GM18951 (cell line): ENCODE results near the gene SETD1B.

Experiments used
- POLR2A ChIP-seq: IDR thresholded peaks from 4 replicates; pipeline ENCODE4 v1.6.1; 2011; ENCODE audit warnings: mild to moderate bottlenecking; ENCODE audit not compliant: insufficient read length, insufficient read depth; ENCODE audit errors: extremely low read depth
- in situ Hi-C: fragments of 300-500 bp; cut with MboI; formaldehyde crosslinking; loops from one replicate; pipeline ENCODE4 v1.12.0; 2022; ENCODE audit warnings: low sequenced_read_pairs, mixed read lengths, inconsistent platforms; ENCODE audit not compliant: unreplicated experiment

SETD1B gene

DNA sequence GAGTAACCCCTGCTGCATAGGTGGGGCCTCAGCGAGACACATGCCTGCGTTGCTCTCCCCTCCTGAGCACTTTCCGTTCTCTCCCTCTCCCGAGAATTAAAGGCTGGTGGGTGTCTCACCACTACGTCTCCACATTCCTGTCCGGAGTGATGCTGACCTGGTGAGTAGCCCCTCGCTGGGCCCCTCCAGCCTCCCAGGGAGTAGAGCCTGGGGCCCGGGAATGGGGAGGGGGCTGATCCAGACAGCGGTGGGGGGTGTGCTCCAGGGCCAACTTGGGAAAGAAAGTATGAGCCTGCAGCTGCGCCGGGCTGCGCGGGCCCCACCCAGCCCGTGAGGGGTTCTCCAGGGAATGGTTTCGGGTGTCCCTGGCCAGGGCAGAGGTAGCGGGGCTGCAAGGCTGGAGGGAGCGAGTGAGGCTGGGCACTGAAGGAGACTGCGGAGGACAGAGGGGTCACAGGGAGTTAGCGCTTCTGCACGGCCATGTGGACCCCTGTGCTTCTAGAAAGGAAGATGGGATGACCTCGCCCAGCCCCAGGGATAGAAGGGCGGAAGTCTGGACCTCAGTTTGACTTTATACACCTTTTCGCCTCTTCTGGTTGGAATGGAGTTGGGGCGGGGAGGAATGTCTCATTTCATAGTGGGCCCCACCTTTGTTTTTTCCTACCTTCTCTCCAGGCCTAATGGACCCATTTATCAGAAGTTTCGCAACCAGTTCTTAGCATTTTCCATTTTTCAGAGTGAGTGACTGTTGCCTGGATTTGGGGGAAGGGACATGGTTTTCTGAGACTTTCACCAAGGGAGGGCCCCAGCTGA lies 32.8 kb upstream of the SETD1B start:
- in situ Hi-C loops = no loop called here
- TF ChIP-seq POLR2A = no peak

DNA sequence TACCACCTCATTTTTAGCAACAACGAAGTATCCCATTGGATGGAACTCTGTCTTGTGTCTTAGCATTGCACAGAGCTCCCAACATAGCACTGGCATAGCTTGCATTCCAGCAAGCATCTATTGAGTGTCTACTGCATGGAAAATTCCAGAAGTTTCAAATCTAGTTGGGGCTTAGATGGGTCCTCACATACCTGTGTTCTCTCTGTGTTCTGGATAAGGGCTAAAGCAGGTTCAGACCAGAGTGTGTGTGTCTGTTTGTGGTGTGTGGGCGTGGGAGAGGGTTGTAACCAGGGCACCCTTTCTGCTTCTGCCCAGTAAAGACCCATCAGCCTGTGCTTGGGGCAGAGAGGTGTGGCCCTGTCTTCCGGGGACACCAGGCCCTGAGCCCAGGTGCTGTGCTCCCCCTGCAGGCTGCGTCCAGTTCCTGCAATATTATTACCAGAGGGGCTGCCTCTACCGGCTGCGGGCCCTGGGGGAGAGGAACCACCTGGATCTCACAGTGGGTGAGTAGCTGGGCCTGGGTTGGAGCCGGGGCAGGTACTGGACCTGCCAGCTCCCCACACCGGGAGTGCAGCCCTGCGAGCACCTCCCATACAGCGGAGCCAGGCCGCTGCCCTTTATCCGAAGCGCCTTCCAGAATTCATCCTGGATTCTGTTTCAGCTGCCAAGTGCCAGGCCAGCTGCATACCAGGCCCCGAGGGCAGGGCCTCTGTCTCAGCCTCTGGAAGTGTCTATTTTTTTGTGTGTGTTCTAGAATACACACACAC lies 30.6 kb upstream of the SETD1B start:
- in situ Hi-C loops = no loop called here
- TF ChIP-seq POLR2A = no peak

DNA sequence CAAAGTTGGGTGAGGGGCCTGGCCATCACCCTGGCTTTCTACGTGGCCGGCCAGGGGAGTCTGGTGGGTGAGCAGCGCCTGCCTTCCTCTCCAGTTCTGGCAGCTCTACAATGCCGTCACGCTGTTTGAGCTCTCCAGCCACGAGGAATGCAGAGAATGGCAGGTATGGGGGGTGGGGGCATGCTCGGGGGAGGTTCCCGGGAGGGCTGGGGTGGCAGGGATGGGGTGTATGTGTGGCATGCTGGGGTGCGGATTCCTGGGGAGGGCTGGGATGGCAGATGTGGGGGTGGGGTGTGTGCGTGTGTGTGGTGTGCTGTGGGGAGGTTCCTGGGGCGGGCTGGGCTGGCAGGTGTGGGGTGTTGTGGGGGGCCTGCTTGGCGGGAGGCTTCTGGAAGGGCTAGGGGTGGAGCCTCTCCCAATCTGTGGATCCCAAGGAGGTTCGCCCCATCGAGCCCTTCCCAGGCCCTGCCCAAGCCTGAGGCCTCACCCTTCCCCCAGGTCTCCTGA lies 28.8 kb upstream of the SETD1B start:
- TF ChIP-seq POLR2A = no peak
- in situ Hi-C loops = no loop called here

DNA sequence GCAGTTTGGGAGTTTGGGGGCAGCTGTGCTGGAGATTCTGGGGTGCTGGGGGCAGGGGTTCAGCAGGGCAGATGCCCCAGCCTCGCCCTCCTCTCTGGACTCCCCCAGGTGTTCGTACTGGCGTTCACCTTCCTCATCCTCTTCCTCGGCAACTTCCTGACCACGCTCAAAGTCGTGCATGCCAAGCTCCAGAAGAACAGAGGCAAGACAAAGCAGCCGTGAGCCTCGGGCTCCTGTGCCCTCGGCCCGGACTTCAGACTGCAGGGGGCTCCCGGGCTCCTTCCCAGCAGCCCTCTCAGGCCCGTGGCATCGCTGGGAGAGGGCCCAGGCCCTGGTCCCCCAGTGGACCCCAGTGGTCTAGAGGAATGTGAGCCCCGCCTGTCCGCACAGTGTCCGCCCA lies 28.3 kb upstream of the SETD1B start:
- in situ Hi-C loops = no loop called here

DNA sequence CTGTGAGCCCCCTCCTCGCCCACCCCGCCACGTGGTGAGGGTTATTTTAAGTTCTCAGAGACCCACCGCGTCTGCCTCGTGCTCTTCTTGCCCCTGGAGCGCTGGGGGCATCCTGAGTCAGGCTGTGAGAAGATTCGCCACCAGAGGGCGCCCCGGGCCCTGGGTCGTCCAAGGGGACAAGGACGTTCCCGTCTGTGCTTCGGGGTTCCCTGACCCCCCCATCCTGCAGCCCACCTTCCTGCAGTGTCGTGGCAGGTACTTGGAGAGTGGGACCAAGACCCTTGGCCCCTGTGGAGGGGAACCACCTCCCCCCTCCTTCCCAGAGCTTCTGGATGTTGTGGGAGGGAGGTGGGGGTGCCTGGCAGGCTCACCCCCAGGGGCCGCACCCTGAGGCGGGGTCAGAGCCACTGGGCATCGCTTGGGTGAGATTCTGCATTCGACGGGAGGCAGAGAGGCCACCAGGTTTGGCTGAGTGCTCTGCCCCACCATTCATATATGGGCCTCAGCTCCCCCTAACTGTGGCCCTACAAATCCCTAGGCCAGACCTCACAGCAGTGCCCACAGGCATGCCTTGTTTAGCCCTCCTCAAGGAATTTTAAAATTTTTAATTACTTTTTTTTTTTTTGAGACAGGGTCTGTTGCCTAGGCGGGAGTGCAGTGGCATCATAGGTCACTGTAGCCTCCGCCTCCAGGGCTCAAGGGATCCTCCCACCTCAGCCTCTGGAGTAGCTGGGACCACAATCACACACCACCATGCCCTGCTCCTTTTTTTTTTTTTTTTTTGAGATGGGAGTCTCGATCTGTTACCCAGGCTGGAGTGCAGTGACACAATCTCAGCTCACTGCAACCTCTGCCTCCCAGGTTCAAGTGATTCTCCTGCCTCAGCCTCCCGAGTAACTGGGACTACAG lies 27.4 kb upstream of the SETD1B start:
- TF ChIP-seq POLR2A = no peak
- in situ Hi-C loops = no loop called here

More for the DNA sequence above, 28.3 kb upstream of the SETD1B start:
- no peak for TF ChIP-seq POLR2A

DNA sequence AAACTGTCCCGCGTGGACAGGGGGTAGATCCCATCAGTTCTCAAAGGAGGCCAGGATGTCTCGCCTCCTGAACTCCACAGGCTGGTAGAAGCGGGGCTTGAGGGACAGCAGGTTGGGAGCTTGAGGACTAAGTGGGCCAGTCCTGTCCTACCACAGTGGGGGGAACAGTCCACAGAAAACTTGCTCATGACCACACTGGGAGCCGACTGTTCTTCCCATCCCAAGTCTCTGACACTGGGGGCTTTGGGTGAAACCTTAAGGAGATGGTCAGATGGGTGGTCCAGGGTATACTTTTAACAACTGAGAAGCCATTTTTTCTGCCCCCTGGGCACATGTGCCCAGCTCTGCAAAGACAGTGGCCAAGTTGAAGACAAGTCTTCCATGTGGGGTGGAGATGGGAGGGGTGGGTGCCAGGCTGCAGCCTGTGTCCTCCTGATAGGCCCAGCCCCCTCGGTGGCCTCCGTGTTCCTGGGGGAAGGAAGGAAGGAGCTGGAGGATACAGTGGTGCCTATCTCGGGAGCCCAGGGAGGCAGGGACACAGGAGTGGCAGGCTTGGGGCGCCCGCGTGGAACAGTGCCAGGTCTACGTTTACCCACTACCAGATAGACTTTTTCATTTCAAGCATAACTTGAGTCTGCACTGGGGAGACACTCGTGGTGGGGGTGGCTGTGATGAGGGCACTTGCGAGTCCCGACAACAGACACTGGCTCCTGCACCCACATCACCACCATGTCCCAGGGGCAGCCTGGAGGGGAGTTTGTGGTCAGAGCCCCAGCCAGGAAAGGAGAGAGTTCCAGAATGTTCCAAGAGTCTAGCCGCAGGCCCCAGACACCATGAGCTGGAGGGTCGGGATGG lies 25.0 kb upstream of the SETD1B start:
- TF ChIP-seq POLR2A = no peak
- in situ Hi-C loops = no loop called here

DNA sequence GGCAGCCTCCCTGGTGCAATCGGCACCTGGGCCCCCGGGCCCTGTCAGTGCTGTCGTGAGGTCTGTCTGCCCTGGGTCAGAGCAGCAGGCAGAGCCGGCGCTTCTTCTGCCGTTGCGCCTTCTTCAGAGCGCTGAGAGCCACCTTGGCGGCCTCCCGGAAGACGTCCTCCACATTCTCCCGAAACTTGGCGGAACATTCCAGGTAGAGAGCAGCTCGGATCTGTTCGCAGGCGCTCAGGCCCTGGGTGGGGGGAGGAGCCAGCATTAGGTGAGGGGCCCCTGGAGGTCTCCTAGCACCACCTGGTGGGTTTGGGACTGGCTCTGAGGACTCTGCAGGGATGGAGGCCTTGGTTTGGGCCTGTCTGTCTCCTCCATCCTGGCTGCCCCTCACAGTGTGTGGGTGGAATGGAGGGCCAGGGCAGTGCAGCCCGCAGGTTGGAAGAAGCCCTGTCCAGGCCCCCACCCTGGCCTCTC lies 24.4 kb upstream of the SETD1B start:
- no peak for TF ChIP-seq POLR2A
- in situ Hi-C loops = no loop called here

DNA sequence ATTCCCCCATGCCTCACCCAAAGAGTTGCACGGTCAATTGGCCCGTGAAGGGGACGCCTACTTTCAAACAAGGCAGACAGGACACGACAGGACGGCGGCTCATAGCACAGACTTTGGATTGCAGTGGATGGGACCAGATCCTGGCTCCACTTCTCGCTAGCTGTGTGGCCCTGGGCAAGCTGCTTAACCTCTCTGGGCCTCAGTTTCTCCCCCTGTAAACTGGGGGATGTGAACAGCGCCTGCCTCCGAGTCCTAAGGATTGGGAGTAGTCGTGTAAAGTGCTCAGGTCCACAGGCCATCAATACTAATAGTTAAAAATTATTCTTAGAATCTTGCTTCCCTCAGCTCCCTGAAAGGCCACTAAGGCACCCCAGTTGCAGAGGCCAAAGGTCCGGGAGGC lies 23.4 kb upstream of the SETD1B start:
- TF ChIP-seq POLR2A = no peak
- in situ Hi-C loops = no loop called here

DNA sequence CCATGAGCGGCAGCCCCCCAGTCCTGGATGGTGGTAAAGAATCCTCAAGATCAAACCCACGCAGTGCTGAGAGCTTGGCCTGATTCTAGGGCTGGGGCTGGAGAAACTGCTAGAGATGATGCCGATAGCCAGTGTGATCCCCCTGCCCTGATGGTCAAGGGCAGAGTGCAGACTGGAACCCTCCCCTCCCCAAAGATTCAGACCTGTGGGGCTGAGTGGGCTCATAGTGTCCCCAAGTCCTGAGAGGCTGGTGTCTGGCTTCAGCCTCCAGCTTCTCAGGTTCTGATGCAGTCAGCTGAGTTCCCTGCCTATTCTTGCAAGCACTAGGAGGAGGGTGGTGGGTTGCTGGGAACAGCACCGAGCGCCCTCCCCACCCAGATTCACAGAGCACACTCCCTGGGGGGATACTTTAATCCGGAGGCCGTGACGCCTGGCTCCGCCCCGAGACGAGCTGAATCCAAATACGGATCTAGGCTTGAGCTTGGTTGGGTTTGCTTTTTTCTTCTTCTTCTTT lies 22.3 kb upstream of the SETD1B start:
- in situ Hi-C loops = no loop called here
- no peak for TF ChIP-seq POLR2A

DNA sequence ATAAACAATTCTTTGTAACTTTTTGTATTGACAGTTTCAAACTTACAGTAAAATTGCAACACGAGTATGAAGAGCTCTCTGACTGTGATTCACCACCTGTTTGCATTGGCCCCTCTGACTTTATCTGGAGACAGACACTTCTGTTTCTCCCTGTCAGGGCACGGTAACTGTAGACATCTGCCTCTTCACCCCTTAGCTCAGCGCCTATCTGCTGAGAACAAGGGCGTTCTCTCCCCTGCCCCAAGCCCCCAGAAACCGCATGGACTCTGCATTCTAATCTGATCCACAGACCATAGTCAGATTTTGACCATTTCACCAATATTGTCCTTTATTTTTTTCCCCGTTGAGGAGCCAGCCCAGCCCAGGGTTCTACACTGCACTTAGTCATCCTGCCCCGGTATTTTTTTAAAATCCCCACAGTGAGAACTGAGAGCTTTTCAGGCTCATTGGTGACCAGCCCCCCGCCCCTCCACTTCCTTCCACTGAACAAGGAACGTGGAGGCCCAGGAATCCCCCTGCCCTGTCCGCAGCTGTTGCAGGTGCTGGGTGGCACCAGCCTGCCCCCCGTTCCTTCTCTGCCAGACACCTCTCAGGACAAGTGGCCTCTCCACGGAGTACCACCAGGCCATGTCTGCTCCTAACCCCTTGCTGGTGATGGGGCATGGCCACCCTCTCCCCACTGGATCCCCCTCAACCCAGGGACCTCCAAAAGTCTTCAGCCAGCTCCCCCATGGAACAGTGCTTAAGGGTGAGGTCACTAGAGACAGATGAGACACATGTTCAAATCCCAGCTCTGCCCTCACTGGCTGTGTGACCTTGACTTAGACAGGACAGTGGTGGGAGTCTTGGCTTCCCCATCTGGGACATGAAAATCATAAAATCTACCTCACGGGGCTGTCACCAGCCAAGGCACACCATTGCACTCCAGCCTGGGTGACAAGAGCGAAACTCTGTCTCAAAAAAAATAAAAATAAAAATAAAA lies 21.5 kb upstream of the SETD1B start:
- in situ Hi-C loops = no loop called here
- no peak for TF ChIP-seq POLR2A

DNA sequence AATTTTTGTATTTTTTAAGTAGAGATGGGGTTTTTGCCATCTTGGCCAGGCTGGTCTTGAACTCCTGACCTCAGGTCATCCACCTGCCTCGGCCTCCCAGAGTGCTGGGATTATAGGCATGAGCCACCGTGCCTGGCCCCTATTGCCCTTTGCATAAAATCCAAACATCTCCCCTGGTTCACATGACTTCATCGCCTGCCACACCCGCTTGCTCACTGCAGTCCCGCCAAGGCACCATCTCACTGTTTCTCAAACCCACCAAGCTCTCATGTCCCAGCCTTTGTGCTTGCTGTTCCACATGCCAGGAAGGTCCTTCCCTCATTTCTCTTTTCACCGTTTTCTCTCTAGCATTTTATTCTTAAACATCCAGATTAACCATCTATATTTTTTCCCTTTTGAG lies 20.0 kb upstream of the SETD1B start:
- no peak for TF ChIP-seq POLR2A
- in situ Hi-C loops = no loop called here
